Endothelial cell of umbilical vein (primary cell): ENCODE results near the gene DGCR8. TPM values are rescaled to one million over a fixed set of nuclear protein-coding genes. Genes with fewer than 3 reads are reported as not detected.

ENCODE experiments used
- BruUV-seq: library from RNA; stranded (reverse); fragments of 400-500 nt; replicated peaks from 2 replicates; lab custom pipeline; 2021; lab: Mats Ljungman, UMichigan
- CTCF ChIA-PET: fragments of 300-600, 350-600 bp; sonication (Branson Sonifier 250); formaldehyde crosslinking; loops from one replicate; lab custom pipeline; 2021; ENCODE audit warnings: antibody characterized with exemption, inconsistent platforms; lab: Charles Lee
- POLR2A ChIA-PET: fragments of 300-600, 350-600 bp; sonication (Branson Sonifier 250); formaldehyde crosslinking; loops from one replicate; lab custom pipeline; 2021; ENCODE audit warnings: antibody characterized with exemption, inconsistent platforms; lab: Charles Lee
- DNase-seq: peaks from one replicate; pipeline ENCODE4 v3.0.0-alpha.2; 2011; ENCODE audit warnings: low read depth, low spot score
- FAIRE-seq: peaks from 2 replicates; lab custom pipeline; 2011; peaks lifted over from hg19 to GRCh38; lab: Jason Lieb, UNC
- H2AFZ ChIP-seq: 2 replicates; pipeline ENCODE4 v1.6.0; 2012; ENCODE audit warnings: low read depth, low read length, control low read depth, inconsistent platforms
- H3K27ac ChIP-seq: 2 replicates; pipeline ENCODE4 v1.5.1; 2011; ENCODE audit warnings: low read depth, mild to moderate bottlenecking, control low read depth, low read length, moderate library complexity; ENCODE audit not compliant: insufficient read depth
- H3K27me3 ChIP-seq, 2 experiments: 2 replicates each; pipeline versions ENCODE4 v1.6.0 to v1.6.1; 2011; ENCODE audit warnings: low read length in 2 of 2, mixed read lengths in 1 of 2; ENCODE audit not compliant: control insufficient read depth in 2 of 2, insufficient read depth in 2 of 2
- H3K36me3 ChIP-seq, 2 experiments: 2 replicates in 1 of 2; 3 replicates in 1 of 2; pipeline ENCODE4 v1.5.1; 2011; ENCODE audit warnings: low read length in 2 of 2, mild to moderate bottlenecking in 1 of 2, moderate library complexity in 1 of 2; ENCODE audit not compliant: control insufficient read depth in 2 of 2, insufficient read depth in 2 of 2; ENCODE audit errors: extremely low read depth in 1 of 2
- H3K4me1 ChIP-seq: 3 replicates; pipeline ENCODE4 v1.5.1; 2011; ENCODE audit warnings: mild to moderate bottlenecking, low read length; ENCODE audit not compliant: control insufficient read depth, insufficient read depth; ENCODE audit errors: extremely low read depth
- H3K4me2 ChIP-seq: 2 replicates; pipeline ENCODE4 v1.6.1; 2011; ENCODE audit warnings: low read length, control low read depth, mixed read lengths; ENCODE audit not compliant: insufficient read depth
- H3K4me3 ChIP-seq, 3 experiments: fragments of 200-600 bp in 1 of 3; sonication (generic), shearing (Covaris generic) in 1 of 3; replicated peaks in 1 of 3; 2 replicates each; pipeline ENCODE4 v1.5.1; 2011 to 2016; ENCODE audit warnings: control low read depth in 3 of 3, low read length in 3 of 3, mild to moderate bottlenecking in 2 of 3, inconsistent platforms in 1 of 3, low read depth in 1 of 3, moderate library complexity in 1 of 3; ENCODE audit not compliant: insufficient read depth in 1 of 3
- H3K79me2 ChIP-seq: 2 replicates; pipeline ENCODE4 v1.6.0; 2012; ENCODE audit warnings: low read length, inconsistent platforms; ENCODE audit not compliant: control insufficient read depth, insufficient read depth
- H3K9ac ChIP-seq: replicated peaks from 2 replicates; pipeline ENCODE3; 2011; ENCODE audit warnings: low read length, control low read depth; ENCODE audit not compliant: insufficient read depth; ENCODE audit errors: extremely low read depth
- H3K9me1 ChIP-seq: replicated peaks from 3 replicates; pipeline ENCODE4 v1.6.0; 2011; ENCODE audit warnings: mild to moderate bottlenecking, low read length; ENCODE audit not compliant: control insufficient read depth, insufficient read depth; ENCODE audit errors: extremely low read depth
- H3K9me3 ChIP-seq: replicated peaks from 2 replicates; pipeline ENCODE4 v1.5.1; 2012; ENCODE audit warnings: low read length, inconsistent platforms; ENCODE audit not compliant: control insufficient read depth, insufficient read depth
- H4K20me1 ChIP-seq: replicated peaks from 2 replicates; pipeline ENCODE3; 2011; ENCODE audit warnings: mild to moderate bottlenecking, low read length; ENCODE audit not compliant: control insufficient read depth, insufficient read depth; ENCODE audit errors: extremely low read depth
- EZH2 ChIP-seq: IDR thresholded peaks from 2 replicates; pipeline ENCODE4 v1.6.1; 2012; ENCODE audit warnings: borderline replicate concordance, low read depth, mild to moderate bottlenecking, moderate library complexity, low read length, inconsistent platforms; ENCODE audit not compliant: severe bottlenecking
- FOS ChIP-seq: IDR thresholded peaks from 2 replicates; pipeline ENCODE4 v1.6.1; 2011; ENCODE audit warnings: mild to moderate bottlenecking, low read length, moderate library complexity, borderline replicate concordance; ENCODE audit not compliant: insufficient read depth
- GATA2 ChIP-seq: IDR thresholded peaks from 2 replicates; pipeline ENCODE4 v1.7.0; 2011; ENCODE audit warnings: low read depth, mild to moderate bottlenecking, moderate library complexity, mixed read lengths, low read length; ENCODE audit not compliant: insufficient read length, insufficient read depth
- MYC ChIP-seq: IDR thresholded peaks from one replicate; pipeline ENCODE4 v1.6.1; 2011; ENCODE audit warnings: mild to moderate bottlenecking, low read depth, low read length
- POLR2A ChIP-seq: IDR thresholded peaks from 2 replicates; pipeline ENCODE4 v1.6.1; 2012; ENCODE audit warnings: low read depth, mild to moderate bottlenecking, control low read depth, low read length
- POLR2AphosphoS5 ChIP-seq: IDR thresholded peaks from 2 replicates; pipeline ENCODE4 v1.6.1; 2012; ENCODE audit warnings: low read depth, mild to moderate bottlenecking, control low read depth, low read length, moderate library complexity; ENCODE audit not compliant: insufficient read depth
- dilution Hi-C: fragments of 300-500 bp; cut with MboI; formaldehyde crosslinking; loops from one replicate; pipeline ENCODE4 v1.15.0; 2019; ENCODE audit warnings: low sequenced_read_pairs; ENCODE audit not compliant: extremely low pct_ligation_motif_present
- intact Hi-C: fragments of 100-400 bp; cut with micrococcal nuclease; formaldehyde crosslinking; loops from one replicate; pipeline ENCODE4 v1.10.0; 2022
- polyA plus RNA-seq, 4 experiments: library from polyadenylated mRNA; depleted of rRNA in 3 of 4; stranded (reverse) in 3 of 4; unstranded in 1 of 4; fragments of >200 nt; gene quantifications; 2 replicates each; pipeline versions ENCODE4 v1.2.1 to v1.2.3, GENCODE V29; 2011 to 2012; ENCODE audit warnings: missing spikeins in 1 of 4
- total RNA-seq: library from RNA; stranded (reverse); gene quantifications from 2 replicates; pipeline ENCODE4 v1.2.3, GENCODE V29; 2021
- TF ChIP-seq, protein P1 (sequence below): IDR thresholded peaks from 2 replicates; pipeline ENCODE4 v1.6.1; 2011; ENCODE audit not compliant: insufficient read depth, insufficient read length

The DGCR8 gene
- total and polyA plus RNA-seq, 2 donors (not counting 3 experiments of a cell fraction or from before 2014, with no cell fraction given) = 32.7 to 64.2 TPM

DNA sequence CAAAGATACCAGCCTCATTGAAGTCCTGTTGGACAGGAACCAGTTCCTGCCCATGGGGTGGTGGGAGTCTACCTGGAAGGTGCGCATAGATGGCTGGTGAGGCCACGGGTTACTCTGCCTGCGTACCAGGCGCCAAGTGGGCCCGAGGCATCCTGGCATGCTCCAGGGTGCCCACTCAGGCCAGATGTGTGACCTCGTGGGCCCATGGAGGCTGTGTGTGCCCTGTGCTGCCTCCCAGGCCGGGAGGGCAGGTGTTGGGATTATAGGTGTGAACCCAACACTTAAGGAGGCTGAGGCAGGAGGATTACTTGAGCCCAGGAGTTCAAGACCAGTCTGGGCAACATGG, 36.1 kb upstream of the DGCR8 start:
- no peak for FAIRE-seq
- H3K27ac ChIP-seq = no peak overlapping the region

DNA sequence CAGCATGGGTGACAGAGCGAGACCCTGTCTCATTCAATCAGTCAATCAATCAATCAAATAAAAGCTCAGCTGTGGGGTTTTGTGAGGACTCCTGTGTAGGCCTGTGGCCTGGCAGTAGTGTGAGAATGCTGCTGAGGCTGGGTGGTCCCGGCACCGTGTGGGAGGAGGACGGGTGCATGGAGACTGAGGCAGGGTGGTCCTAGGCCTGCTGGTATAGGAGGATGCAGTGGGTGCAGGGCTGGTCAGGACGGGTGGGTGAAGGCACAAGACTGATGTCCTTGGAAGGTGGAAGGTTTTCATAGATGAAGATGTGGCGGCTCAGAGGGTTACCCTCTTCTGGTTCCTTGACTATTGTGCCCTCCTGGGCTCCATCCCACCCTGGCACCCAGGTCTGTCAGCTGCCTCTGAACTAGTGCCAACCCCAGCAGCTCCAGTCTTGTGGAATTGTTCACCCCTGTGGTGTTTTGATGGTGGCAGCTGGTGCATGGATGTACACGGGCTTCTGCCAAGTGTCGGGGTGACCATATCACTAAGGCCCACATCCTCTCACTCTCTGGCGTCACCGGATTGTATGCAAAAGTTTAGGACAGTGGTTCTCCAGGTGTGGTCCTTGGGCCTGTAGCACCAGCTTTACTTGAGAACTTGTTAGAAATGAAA, 35.4 kb upstream of the DGCR8 start:
- Histone ChIP-seq H3K4me1 (no peaks in the 10 kb centered on the region), H3K9ac (no peak overlapping the region), H2AFZ (no peak overlapping the region), H3K36me3 (peaks cover 0 to 11% of the 10 kb centered on the region in 2 experiments), H3K4me3 (no peak overlapping the region), H3K79me2 (no peaks in the 10 kb centered on the region), H3K27me3 (no peaks in the 10 kb centered on the region), H3K4me2 (no peak overlapping the region), H4K20me1 (no peaks in the 10 kb centered on the region), H3K9me3 (no peaks in the 10 kb centered on the region), H3K9me1 (no peaks in the 10 kb centered on the region), H3K27ac (no peak overlapping the region)
- no peak for FAIRE-seq
- DNase-seq = no peak
- dilution Hi-C loops (no loop called here), intact Hi-C loops (no loop called here)
- ChIA-PET CTCF (no interaction called here), POLR2A (interaction anchor here (0.7 kb wide), 1 partner anchor 66 kb away, joined by 4 read pairs; no protein-coding TSS in a partner anchor)
- no TSS peak for BruUV-seq
- TF ChIP-seq GATA2 (no peak), FOS (no peak), MYC (no peak)
- TF ChIP-seq, protein P1, sequence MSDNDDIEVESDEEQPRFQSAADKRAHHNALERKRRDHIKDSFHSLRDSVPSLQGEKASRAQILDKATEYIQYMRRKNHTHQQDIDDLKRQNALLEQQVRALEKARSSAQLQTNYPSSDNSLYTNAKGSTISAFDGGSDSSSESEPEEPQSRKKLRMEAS = no peak

More for the DNA sequence above, 36.1 kb upstream of the DGCR8 start:
- Histone ChIP-seq H4K20me1 (no peaks in the 10 kb centered on the region), H3K9ac (no peak overlapping the region), H3K9me3 (no peaks in the 10 kb centered on the region), H3K79me2 (no peaks in the 10 kb centered on the region), H3K4me2 (no peak overlapping the region), H3K9me1 (no peaks in the 10 kb centered on the region), H3K4me1 (no peaks in the 10 kb centered on the region), H2AFZ (no peak overlapping the region), H3K27me3 (no peaks in the 10 kb centered on the region), H3K4me3 (no peak overlapping the region), H3K36me3 (peaks cover 0 to 12% of the 10 kb centered on the region in 2 experiments)
- intact Hi-C loops = no loop called here
- ChIA-PET POLR2A (no interaction called here), CTCF (no interaction called here)
- no peak for DNase-seq
- no TSS peak for BruUV-seq
- dilution Hi-C loops = no loop called here
- TF ChIP-seq FOS = no peak
- no peak for TF ChIP-seq POLR2AphosphoS5
- TF ChIP-seq POLR2A = no peak
- no peak for TF ChIP-seq EZH2
- TF ChIP-seq, protein P1 = no peak
- no peak for TF ChIP-seq GATA2
